CD4-positive, alpha-beta memory T cell (primary cell): ENCODE results near the gene DHRS3. TPM values are rescaled to one million over a fixed set of nuclear protein-coding genes. Genes with fewer than 3 reads are reported as not detected.

Experiments
- CTCF ChIA-PET: fragments of 350-600 bp; sonication (Branson Sonifier 250); formaldehyde crosslinking; loops from one replicate; lab custom pipeline; 2021; ENCODE audit warnings: inconsistent platforms; ENCODE audit not compliant: partially characterized antibody; lab: Charles Lee
- POLR2A ChIA-PET: fragments of 350-600 bp; sonication (Branson Sonifier 250); formaldehyde crosslinking; loops from one replicate; lab custom pipeline; 2021; ENCODE audit not compliant: partially characterized antibody; lab: Charles Lee
- DNase-seq, 5 donors: peaks; one replicate each; pipeline versions ENCODE4 v3.0.0 to v3.0.0-alpha.2; 2020 to 2022; ENCODE audit warnings: mixed read lengths in 1 of 5
- H3K27ac ChIP-seq: one replicate; pipeline ENCODE4 v1.7.0; 2013; ENCODE audit warnings: low read depth, low read length
- H3K27me3 ChIP-seq: 2 replicates; pipeline ENCODE4 v1.7.0; 2013; ENCODE audit warnings: mild to moderate bottlenecking, low read length, moderate library complexity; ENCODE audit not compliant: insufficient read depth
- H3K36me3 ChIP-seq: 2 replicates; pipeline ENCODE4 v1.7.0; 2013; ENCODE audit warnings: mild to moderate bottlenecking, low read length, moderate library complexity; ENCODE audit not compliant: insufficient read depth
- H3K4me1 ChIP-seq: 2 replicates; pipeline ENCODE4 v1.7.0; 2013; ENCODE audit warnings: mild to moderate bottlenecking, low read length, moderate library complexity; ENCODE audit not compliant: insufficient read depth
- H3K4me3 ChIP-seq, 2 donors: one replicate each; pipeline ENCODE4 v1.7.0; 2013; ENCODE audit warnings: low read length in 2 of 2, mild to moderate bottlenecking in 1 of 2
- H3K9me3 ChIP-seq, 2 donors: one replicate each; pipeline ENCODE4 v1.7.0; 2013; ENCODE audit warnings: low read length in 2 of 2, control low read depth in 1 of 2; ENCODE audit not compliant: control insufficient read depth in 1 of 2
- H3K27ac Mint-ChIP-seq, 7 donors: one replicate each; pipeline ENCODE4 v1.8.0; 2020 to 2021; ENCODE audit warnings: mixed read lengths in 7 of 7, mild to moderate bottlenecking in 6 of 7, inconsistent platforms in 3 of 7, moderate library complexity in 3 of 7
- H3K27me3 Mint-ChIP-seq, 2 donors: one replicate each; pipeline ENCODE4 v1.8.0; 2020 to 2021; ENCODE audit warnings: mixed read lengths in 2 of 2
- H3K36me3 Mint-ChIP-seq, 2 donors: one replicate each; pipeline ENCODE4 v1.8.0; 2020 to 2021; ENCODE audit warnings: mixed read lengths in 2 of 2, inconsistent platforms in 1 of 2, mild to moderate bottlenecking in 1 of 2
- H3K4me1 Mint-ChIP-seq, 4 donors: one replicate each; pipeline ENCODE4 v1.8.0; 2020 to 2021; ENCODE audit warnings: mixed read lengths in 4 of 4, mild to moderate bottlenecking in 1 of 4
- H3K4me3 Mint-ChIP-seq, 8 donors: one replicate each; pipeline ENCODE4 v1.8.0; 2020 to 2021; ENCODE audit warnings: mixed read lengths in 8 of 8, mild to moderate bottlenecking in 7 of 8, moderate library complexity in 6 of 8, inconsistent platforms in 3 of 8
- H3K9me3 Mint-ChIP-seq, 8 donors: one replicate each; pipeline ENCODE4 v1.8.0; 2020 to 2021; ENCODE audit warnings: mixed read lengths in 8 of 8, mild to moderate bottlenecking in 5 of 8, inconsistent platforms in 3 of 8, moderate library complexity in 1 of 8
- intact Hi-C: fragments of 100-400 bp; cut with micrococcal nuclease; formaldehyde crosslinking; loops from one replicate; pipeline ENCODE4 v1.15.1; 2023
- polyA plus RNA-seq, 2 donors: library from polyadenylated mRNA; unstranded; fragments of 300-500 nt; fragmentation: Illumina TruSeq; gene quantifications; one replicate each; pipeline ENCODE4 v1.2.3, GENCODE V29; 2021
- total RNA-seq, 2 experiments: library from RNA; stranded (reverse); gene quantifications; one replicate each; pipeline ENCODE4 v1.2.3, GENCODE V29; 2021

DHRS3 gene
- total and polyA plus RNA-seq, 4 experiments from 2014 or later = 30.1 to 91.8 (median 64.0) TPM

- Histone ChIP-seq H3K27me3 (no peaks in the 10 kb centered on the region), H3K9me3 (no peaks in the 10 kb centered on the region), H3K4me1 (no peaks in the 10 kb centered on the region), H3K4me3 (no peak overlapping the region), H3K27ac (no peak overlapping the region), H3K36me3 (no peaks in the 10 kb centered on the region)
- CTCF ChIA-PET = no interaction called here
- peaks cover 0 to 1% (median 0%) of the 10 kb centered on the region in 8 donors for H3K9me3 Mint-ChIP-seq
- no peaks in the 10 kb centered on the region for H3K27me3 Mint-ChIP-seq
- no peaks in the 10 kb centered on the region for H3K36me3 Mint-ChIP-seq
- DNase-seq = no peak
- no peak overlapping the region for H3K27ac Mint-ChIP-seq
- no peaks in the 10 kb centered on the region for H3K4me1 Mint-ChIP-seq
- intact Hi-C loops = no loop called here
- H3K4me3 Mint-ChIP-seq = no peak overlapping the region
- POLR2A ChIA-PET = no interaction called here
Observed at GRCh38 chr1:12555411-12556367, 62.3 kb downstream of the DHRS3 start.

GRCh38 chr1:12554521-12555305 is 63.3 kb downstream of the DHRS3 start:
- Histone ChIP-seq H3K4me1 (no peaks in the 10 kb centered on the region), H3K27ac (no peak overlapping the region), H3K4me3 (no peak overlapping the region), H3K9me3 (no peaks in the 10 kb centered on the region), H3K27me3 (no peaks in the 10 kb centered on the region), H3K36me3 (no peaks in the 10 kb centered on the region)
- no peaks in the 10 kb centered on the region for H3K36me3 Mint-ChIP-seq
- intact Hi-C loops = no loop called here
- no peak overlapping the region for H3K27ac Mint-ChIP-seq
- no peaks in the 10 kb centered on the region for H3K4me1 Mint-ChIP-seq
- H3K9me3 Mint-ChIP-seq = peaks cover 0 to 1% (median 0%) of the 10 kb centered on the region in 8 donors
- DNase-seq = no peak
- no peaks in the 10 kb centered on the region for H3K27me3 Mint-ChIP-seq
- CTCF ChIA-PET = no interaction called here
- H3K4me3 Mint-ChIP-seq = no peak overlapping the region
- POLR2A ChIA-PET = no interaction called here

GRCh38 chr1:12553963-12554362 is 64.0 kb downstream of the DHRS3 start:
- intact Hi-C loops = no loop called here
- H3K4me3 Mint-ChIP-seq = no peak overlapping the region

GRCh38 chr1:12552951-12553921 is 64.8 kb downstream of the DHRS3 start:
- no peaks in the 10 kb centered on the region for H3K36me3 ChIP-seq
- no peaks in the 10 kb centered on the region for H3K27me3 Mint-ChIP-seq
- no peak for DNase-seq
- POLR2A ChIA-PET = no interaction called here
- intact Hi-C loops = no loop called here
- no peaks in the 10 kb centered on the region for H3K4me1 Mint-ChIP-seq
- no peaks in the 10 kb centered on the region for H3K4me1 ChIP-seq
- no peaks in the 10 kb centered on the region for H3K36me3 Mint-ChIP-seq
- no peaks in the 10 kb centered on the region for H3K27me3 ChIP-seq
- no peaks in the 10 kb centered on the region for H3K9me3 ChIP-seq
- H3K4me3 ChIP-seq = no peak overlapping the region
- H3K27ac Mint-ChIP-seq = no peak overlapping the region
- no peak overlapping the region for H3K27ac ChIP-seq
- H3K9me3 Mint-ChIP-seq = peaks cover 0 to 1% (median 0%) of the 10 kb centered on the region in 8 donors
- H3K4me3 Mint-ChIP-seq = no peak overlapping the region
- CTCF ChIA-PET = no interaction called here

More at GRCh38 chr1:12553963-12554362, 64.0 kb downstream of the DHRS3 start:
- H3K9me3 Mint-ChIP-seq = peaks cover 0 to 1% (median 0%) of the 10 kb centered on the region in 8 donors
- Histone ChIP-seq H3K4me1 (no peaks in the 10 kb centered on the region), H3K36me3 (no peaks in the 10 kb centered on the region), H3K9me3 (no peaks in the 10 kb centered on the region), H3K27ac (no peak overlapping the region), H3K4me3 (no peak overlapping the region), H3K27me3 (no peaks in the 10 kb centered on the region)
- H3K4me1 Mint-ChIP-seq = no peaks in the 10 kb centered on the region
- no peaks in the 10 kb centered on the region for H3K36me3 Mint-ChIP-seq
- peak overlapping the region in 1 of 7 donors; percentile 65 for H3K27ac Mint-ChIP-seq
- DNase-seq = no peak
- CTCF ChIA-PET = no interaction called here
- POLR2A ChIA-PET = no interaction called here
- H3K27me3 Mint-ChIP-seq = no peaks in the 10 kb centered on the region

- Mint-ChIP-seq H3K4me3 (no peak overlapping the region), H3K27me3 (no peaks in the 10 kb centered on the region), H3K4me1 (no peaks in the 10 kb centered on the region), H3K27ac (no peak overlapping the region), H3K36me3 (no peaks in the 10 kb centered on the region), H3K9me3 (peaks cover 0 to 2% (median 0%) of the 10 kb centered on the region in 8 donors)
- ChIA-PET CTCF (no interaction called here), POLR2A (no interaction called here)
- DNase-seq = no peak
- H3K9me3 ChIP-seq = no peaks in the 10 kb centered on the region
- H3K27me3 ChIP-seq = no peaks in the 10 kb centered on the region
- intact Hi-C loops = no loop called here
- no peak overlapping the region for H3K4me3 ChIP-seq
- no peak overlapping the region for H3K27ac ChIP-seq
- no peaks in the 10 kb centered on the region for H3K4me1 ChIP-seq
- H3K36me3 ChIP-seq = no peaks in the 10 kb centered on the region
Observed at GRCh38 chr1:12552111-12552888, 65.7 kb downstream of the DHRS3 start.

- ChIA-PET CTCF (no interaction called here), POLR2A (no interaction called here)
- Histone ChIP-seq H3K4me3 (no peak overlapping the region), H3K27ac (no peak overlapping the region), H3K27me3 (no peaks in the 10 kb centered on the region), H3K9me3 (no peaks in the 10 kb centered on the region), H3K36me3 (no peaks in the 10 kb centered on the region), H3K4me1 (no peaks in the 10 kb centered on the region)
- H3K4me1 Mint-ChIP-seq = no peaks in the 10 kb centered on the region
- no peak overlapping the region for H3K27ac Mint-ChIP-seq
- peaks cover 0 to 2% (median 0%) of the 10 kb centered on the region in 8 donors for H3K9me3 Mint-ChIP-seq
- intact Hi-C loops = no loop called here
- H3K4me3 Mint-ChIP-seq = no peak overlapping the region
- no peak for DNase-seq
- no peaks in the 10 kb centered on the region for H3K36me3 Mint-ChIP-seq
- H3K27me3 Mint-ChIP-seq = no peaks in the 10 kb centered on the region
Observed at GRCh38 chr1:12551584-12551983, 66.4 kb downstream of the DHRS3 start.
